Suprapubic skin (tissue), 4 donors: ENCODE results near the gene ERAL1. TPM values are rescaled to one million over a fixed set of nuclear protein-coding genes. Genes with fewer than 3 reads are reported as not detected.

Source experiments
- DNase-seq, 2 donors: peaks; one replicate each; pipeline ENCODE4 v3.0.0-alpha.2; 2019; ENCODE audit warnings: low spot score in 2 of 2
- H3K27ac ChIP-seq: fragments of 200-600 bp; sonication (generic); one replicate; pipeline ENCODE4 v1.5.1; 2019
- H3K27me3 ChIP-seq: fragments of 200-600 bp; sonication (generic); one replicate; pipeline ENCODE4 v1.5.1; 2019
- H3K36me3 ChIP-seq: fragments of 200-600 bp; sonication (generic); one replicate; pipeline ENCODE4 v1.5.1; 2019
- H3K4me1 ChIP-seq: fragments of 200-600 bp; sonication (generic); one replicate; pipeline ENCODE4 v1.5.1; 2019
- H3K4me3 ChIP-seq: fragments of 200-600 bp; sonication (generic); one replicate; pipeline ENCODE4 v1.5.1; 2019; ENCODE audit warnings: mild to moderate bottlenecking
- H3K9me3 ChIP-seq: fragments of 200-600 bp; sonication (generic); one replicate; pipeline ENCODE4 v1.5.1; 2019
- CTCF ChIP-seq, 2 donors: fragments of 200-600 bp in 1 of 2; fragments of 450-650 bp in 1 of 2; sonication (generic) in 1 of 2; IDR thresholded peaks; one replicate each; pipeline ENCODE4 v1.5.1; 2016 to 2019; ENCODE audit warnings: antibody characterized with exemption in 2 of 2, mild to moderate bottlenecking in 1 of 2, moderate library complexity in 1 of 2
- EP300 ChIP-seq: sonication (generic); formaldehyde crosslinking; IDR thresholded peaks from one replicate; pipeline ENCODE4 v1.6.1; 2017; ENCODE audit warnings: antibody characterized with exemption
- POLR2A ChIP-seq, 2 donors: fragments of 450-650 bp; IDR thresholded peaks; one replicate each; pipeline ENCODE4 v1.6.1; 2017; ENCODE audit warnings: antibody characterized with exemption in 2 of 2, mild to moderate bottlenecking in 2 of 2, moderate library complexity in 2 of 2
- POLR2AphosphoS5 ChIP-seq, 3 donors: sonication (generic); formaldehyde crosslinking; IDR thresholded peaks; one replicate each; pipeline ENCODE4 v1.6.1; 2017; ENCODE audit warnings: antibody characterized with exemption in 3 of 3
- WGBS: methylation state at CpG from one replicate; pipeline ENCODE4 v1.1.5; 2018; 5-methylcytosine and 5-hydroxymethylcytosine counted together
- total RNA-seq, 4 donors: library from RNA; depleted of rRNA; stranded (reverse); fragments of >200 nt; gene quantifications; one replicate each; pipeline ENCODE4 v1.1.0, GENCODE V29; 2016

Gene ERAL1
- total RNA-seq, 4 donors from 2014 or later, result 42.2 to 61.4 (median 45.0) TPM

GRCh38 chr17:28861393-28862203 lies 6.8 kb downstream of the ERAL1 start:
- Histone ChIP-seq H3K27ac (no peak overlapping the region), H3K4me1 (no peaks in the 10 kb centered on the region), H3K36me3 (peaks cover 51% of the 10 kb centered on the region), H3K4me3 (no peak overlapping the region), H3K9me3 (no peaks in the 10 kb centered on the region), H3K27me3 (no peaks in the 10 kb centered on the region)
- WGBS, result 68% methylated on average over 7 of the region's 8 CpGs
- TF ChIP-seq POLR2AphosphoS5 (IDR thresholded peaks at IDR 0.05) (no peak), CTCF (IDR thresholded peaks at IDR 0.05) (no peak)
- DNase-seq, result no peak

GRCh38 chr17:28862561-28862960 lies 7.7 kb downstream of the ERAL1 start:
- TF ChIP-seq CTCF (IDR thresholded peaks at IDR 0.05) (no peak), EP300 (no peak), POLR2AphosphoS5 (IDR thresholded peaks at IDR 0.05) (no peak), POLR2A (IDR thresholded peaks at IDR 0.05) (no peak)
- H3K27ac ChIP-seq, result no peak overlapping the region
- H3K4me1 ChIP-seq, result no peaks in the 10 kb centered on the region
- H3K27me3 ChIP-seq, result no peaks in the 10 kb centered on the region
- 89% methylated on average over 3 of the region's 3 CpGs for WGBS
- peaks cover 41% of the 10 kb centered on the region for H3K36me3 ChIP-seq
- H3K9me3 ChIP-seq, result no peaks in the 10 kb centered on the region
- H3K4me3 ChIP-seq, result no peak overlapping the region
- DNase-seq, result no peak

GRCh38 chr17:28863953-28864352 lies 9.1 kb downstream of the ERAL1 start:
- no peaks in the 10 kb centered on the region for H3K27me3 ChIP-seq
- H3K4me1 ChIP-seq, result no peaks in the 10 kb centered on the region
- WGBS, result 94% methylated on average over 1 of the region's 1 CpG
- H3K36me3 ChIP-seq, result peaks cover 27% of the 10 kb centered on the region
- DNase-seq, result no peak
- no peak overlapping the region for H3K27ac ChIP-seq
- no peak for TF ChIP-seq POLR2AphosphoS5 (IDR thresholded peaks at IDR 0.05)
- no peak for TF ChIP-seq POLR2A (IDR thresholded peaks at IDR 0.05)
- TF ChIP-seq EP300, result no peak
- no peak for TF ChIP-seq CTCF (IDR thresholded peaks at IDR 0.05)
- H3K4me3 ChIP-seq, result no peak overlapping the region
- no peaks in the 10 kb centered on the region for H3K9me3 ChIP-seq

- H3K27ac ChIP-seq, result no peak overlapping the region
- WGBS, result 84% methylated on average over 10 of the region's 11 CpGs
- no peaks in the 10 kb centered on the region for H3K4me1 ChIP-seq
- peaks cover 15% of the 10 kb centered on the region for H3K36me3 ChIP-seq
- no peak overlapping the region for H3K4me3 ChIP-seq
- no peak for DNase-seq
- no peak for TF ChIP-seq CTCF (IDR thresholded peaks at IDR 0.05)
- H3K27me3 ChIP-seq, result no peaks in the 10 kb centered on the region
- no peaks in the 10 kb centered on the region for H3K9me3 ChIP-seq
Observed at GRCh38 chr17:28864991-28865849, 10.4 kb downstream of the ERAL1 start.
